GM20000 (cell line): ENCODE data around the gene KCNQ1.

ENCODE experiments used
- DNase-seq: peaks from one replicate; pipeline ENCODE4 v3.0.0; 2012; ENCODE audit warnings: low spot score
- CTCF ChIP-seq: IDR thresholded peaks from 2 replicates; pipeline ENCODE4 v1.5.1; 2012; ENCODE audit warnings: mild to moderate bottlenecking, control low read depth; ENCODE audit errors: extremely low read depth, missing control alignments

Gene KCNQ1

GRCh38 chr11:2410616-2411015, 34.2 kb upstream of the KCNQ1 start:
- no peak for DNase-seq
- no peak for TF ChIP-seq CTCF

GRCh38 chr11:2411446-2412305, 33.1 kb upstream of the KCNQ1 start:
- TF ChIP-seq CTCF = no peak
- no peak for DNase-seq

DNA sequence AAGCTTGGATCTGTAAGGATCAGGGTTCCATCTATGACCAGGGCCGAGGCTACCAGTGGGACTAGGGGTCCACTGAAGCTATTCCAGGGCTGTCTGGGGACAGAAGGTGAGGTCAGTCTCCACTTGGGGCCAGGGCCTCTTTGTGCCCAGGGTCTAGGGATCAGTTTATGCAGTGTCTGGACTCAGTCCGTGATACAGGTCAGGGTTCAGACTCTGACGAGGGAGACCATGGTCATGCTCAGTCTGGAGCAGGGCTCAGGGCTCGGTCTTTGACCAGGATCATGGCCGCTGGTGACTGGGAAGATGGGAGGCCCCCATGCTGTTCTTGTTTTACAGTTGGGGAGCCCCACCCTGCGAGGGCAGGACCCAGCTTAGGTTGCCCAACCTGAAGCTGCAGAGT, 32.5 kb upstream of the KCNQ1 start:
- TF ChIP-seq CTCF = no peak
- no peak for DNase-seq

- no peak for TF ChIP-seq CTCF
- no peak for DNase-seq
Observed at GRCh38 chr11:2413742-2414579, 30.8 kb upstream of the KCNQ1 start.

GRCh38 chr11:2414616-2415015, 30.2 kb upstream of the KCNQ1 start:
- no peak for TF ChIP-seq CTCF
- DNase-seq = no peak

DNA sequence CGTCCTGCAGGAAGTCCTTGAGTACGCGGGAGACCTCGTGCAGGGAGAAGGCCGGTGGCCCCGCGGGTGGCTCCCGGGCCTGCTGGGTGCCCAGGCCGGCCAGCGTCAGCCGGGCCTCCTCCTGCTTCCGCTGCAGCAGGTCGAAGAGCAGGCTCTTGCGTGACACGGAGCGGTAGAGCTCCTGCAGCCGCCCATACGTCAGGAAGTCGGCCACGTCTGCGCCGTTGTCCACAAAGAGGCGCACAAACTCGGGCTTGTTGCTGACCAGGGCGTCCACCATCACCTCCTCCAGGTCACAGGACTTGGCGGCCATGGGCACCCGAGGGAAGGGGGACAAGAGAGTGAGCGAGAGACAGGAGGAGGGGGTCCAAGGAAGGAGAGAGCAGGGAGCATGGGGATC, 29.6 kb upstream of the KCNQ1 start:
- no peak for DNase-seq
- no peak for TF ChIP-seq CTCF
